ENCODE measurements around the gene ELOVL2. TPM values are rescaled to one million over a fixed set of nuclear protein-coding genes. Genes with fewer than 3 reads are reported as not detected.

ELOVL2 gene
- total RNA-seq, 2 experiments from 2014 or later, result not detected

DNA sequence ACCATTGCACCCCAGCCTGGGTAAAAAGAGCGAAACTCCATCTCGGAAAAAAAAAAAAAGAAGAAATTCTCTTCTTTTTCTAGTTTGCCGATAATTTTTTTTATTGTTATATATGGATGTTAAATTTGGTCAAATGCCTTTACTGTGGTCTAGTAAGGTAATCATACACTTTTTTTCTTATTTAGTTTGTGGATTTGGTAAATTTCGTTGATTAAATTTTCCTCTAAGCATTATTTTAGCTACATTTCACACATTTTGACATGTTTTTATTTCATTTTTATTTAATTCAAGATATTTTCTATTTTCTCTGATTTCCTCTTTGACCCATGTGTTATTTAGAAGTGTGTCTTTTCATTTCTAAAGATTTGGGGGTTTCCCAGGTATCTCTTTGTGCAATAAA lies 18.0 kb upstream of the ELOVL2 start:
- ChIA-PET CTCF (no interaction called here), POLR2A (no interaction called here)

DNA sequence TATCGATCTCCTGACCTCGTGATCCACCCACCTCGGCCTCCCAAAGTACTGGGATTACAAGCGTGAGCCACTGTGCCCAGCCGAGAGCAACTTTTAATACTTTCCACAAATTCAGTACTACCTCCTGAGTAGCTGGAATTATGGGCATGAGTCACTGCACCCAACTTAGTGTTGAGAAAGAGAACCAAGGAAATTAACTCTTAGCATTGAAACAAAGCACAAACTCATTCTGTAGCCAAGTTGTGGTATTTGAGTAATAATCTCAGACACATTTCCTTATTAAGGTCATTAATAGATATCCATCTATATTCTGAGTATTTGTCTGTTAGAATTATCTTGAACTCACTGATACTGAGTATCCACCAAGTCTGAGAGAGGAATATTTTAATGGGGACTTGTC lies 14.3 kb upstream of the ELOVL2 start:
- ChIA-PET CTCF (no interaction called here), POLR2A (no interaction called here)

DNA sequence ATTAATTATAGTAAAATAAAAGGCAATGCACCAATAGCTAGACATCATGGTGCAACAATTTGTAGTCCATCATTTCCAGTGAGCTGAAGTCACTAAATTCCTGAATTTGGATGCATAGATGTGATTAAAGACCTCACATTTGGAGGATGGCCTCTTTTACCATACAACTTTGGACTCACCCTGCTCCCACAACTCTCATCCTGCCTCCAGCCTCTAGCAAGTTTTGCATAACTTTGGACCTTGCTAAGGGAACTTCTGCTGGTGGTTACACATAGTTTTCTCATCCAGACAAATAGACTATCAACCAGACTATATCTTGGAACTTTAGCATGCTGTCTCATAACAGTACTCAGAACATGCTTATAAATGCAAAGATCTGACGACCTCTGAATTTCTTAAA lies 12.8 kb upstream of the ELOVL2 start:
- CTCF ChIA-PET, result interaction anchor here (1.3 kb wide), 1 partner anchor 12 kb away, joined by 4 read pairs; no protein-coding TSS in a partner anchor
- POLR2A ChIA-PET, result no interaction called here

DNA sequence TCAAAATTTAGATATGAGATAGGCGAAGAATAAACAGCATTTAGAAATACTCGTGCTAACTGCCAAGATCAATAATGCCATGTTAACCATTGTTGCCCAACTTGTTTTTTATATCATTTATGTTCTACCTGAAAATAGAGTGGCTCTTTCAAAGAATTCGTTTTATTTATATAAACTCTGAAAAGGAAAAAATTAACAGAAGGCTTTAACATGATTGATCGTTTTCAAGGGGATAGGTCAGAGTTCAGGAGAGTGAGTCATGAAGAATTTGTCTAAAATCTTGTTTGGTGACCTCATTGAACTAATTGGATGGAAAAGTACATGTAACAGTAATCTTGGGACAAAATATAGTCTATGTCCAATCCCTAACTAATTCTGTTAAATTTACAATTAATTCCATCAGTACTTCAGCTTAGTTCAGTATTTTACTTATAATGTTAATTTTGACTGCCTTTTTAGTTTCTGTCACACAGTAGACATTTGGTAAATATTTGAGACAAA lies 11.1 kb upstream of the ELOVL2 start:
- CTCF ChIA-PET, result no interaction called here
- POLR2A ChIA-PET, result no interaction called here

DNA sequence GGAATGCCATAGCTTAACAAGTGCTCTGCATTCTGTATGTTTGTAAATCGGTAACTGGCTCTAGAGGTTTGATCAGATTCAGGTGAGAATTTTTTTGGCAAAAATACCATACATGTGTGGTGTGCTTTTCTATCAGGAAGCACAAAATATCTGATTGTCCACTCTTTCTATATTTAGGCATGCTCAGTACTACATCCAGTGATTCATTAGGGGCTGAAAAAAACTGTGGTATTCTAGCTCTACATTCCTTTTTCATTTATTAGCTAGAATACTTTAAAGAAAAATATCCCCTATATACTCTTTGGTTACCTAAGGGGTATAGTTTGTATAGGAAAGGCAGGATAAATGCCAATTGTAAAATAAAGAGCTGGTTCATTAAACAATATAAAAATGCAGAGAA lies 10.6 kb upstream of the ELOVL2 start:
- CTCF ChIA-PET, result no interaction called here

DNA sequence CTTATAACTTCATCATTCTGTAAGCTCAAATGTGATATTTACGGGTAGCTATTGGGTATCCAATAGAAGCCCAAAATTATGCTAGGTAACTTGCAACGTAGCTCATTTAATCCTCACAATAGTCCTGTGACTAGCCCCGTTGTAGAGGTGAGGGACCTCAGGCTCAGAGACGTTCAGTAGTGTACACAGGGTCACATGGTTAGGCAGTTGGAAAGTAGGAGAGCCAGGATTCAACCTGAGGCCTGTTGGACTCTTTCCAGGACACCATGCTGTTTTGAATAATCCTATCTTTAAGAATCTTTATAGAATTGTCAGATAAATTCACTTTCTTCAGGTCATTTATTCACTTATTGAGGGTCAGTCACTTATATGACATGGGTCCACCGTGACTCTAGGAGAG lies 9.2 kb upstream of the ELOVL2 start:
- ChIA-PET CTCF (no interaction called here), POLR2A (no interaction called here)

More for the DNA sequence above, 10.6 kb upstream of the ELOVL2 start:
- POLR2A ChIA-PET, result no interaction called here

DNA sequence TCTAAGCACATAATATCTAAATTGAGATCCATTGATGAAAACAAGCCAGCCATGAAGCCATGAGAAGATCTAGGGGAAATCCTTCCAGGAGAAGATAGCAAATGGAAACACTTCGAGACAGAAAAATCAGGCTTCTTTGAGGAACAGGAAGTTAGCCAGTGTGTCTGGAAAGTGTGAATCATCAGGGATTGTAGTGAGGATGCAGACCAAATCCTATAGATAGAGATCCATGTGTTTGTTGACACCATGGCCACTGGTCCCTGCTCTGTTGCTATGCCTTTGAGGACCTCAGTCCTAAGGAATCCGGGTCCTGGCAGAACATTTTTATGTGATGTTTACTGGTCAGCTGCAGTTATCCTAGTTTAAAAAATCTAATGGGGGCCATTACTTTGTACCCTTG lies 6.6 kb upstream of the ELOVL2 start:
- POLR2A ChIA-PET, result no interaction called here

DNA sequence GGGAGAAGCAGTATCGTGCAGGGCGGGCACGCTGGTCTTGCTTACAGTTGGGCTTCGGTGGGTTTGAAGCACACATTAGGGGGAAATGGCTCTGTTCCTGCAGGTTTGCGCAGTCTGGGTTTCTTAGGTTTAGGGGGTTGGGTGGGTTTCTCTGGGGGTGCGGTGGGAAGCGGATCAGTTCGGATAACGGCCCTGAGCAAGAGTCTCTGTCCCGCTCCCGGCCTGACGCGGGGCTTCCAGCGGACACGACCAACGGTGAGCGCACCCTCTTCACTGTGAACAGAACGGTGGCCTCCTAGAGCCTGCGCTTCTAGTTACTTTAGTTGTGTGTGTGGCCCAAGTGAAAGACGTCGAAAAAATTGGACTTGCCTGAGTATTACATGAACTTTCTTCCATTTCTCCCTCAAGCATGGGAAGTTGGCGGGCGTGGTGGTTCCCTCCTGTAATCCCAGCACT lies 635 bp upstream of the ELOVL2 start:
- CTCF ChIA-PET, result no interaction called here

More for the DNA sequence above, 6.6 kb upstream of the ELOVL2 start:
- CTCF ChIA-PET, result no interaction called here

DNA sequence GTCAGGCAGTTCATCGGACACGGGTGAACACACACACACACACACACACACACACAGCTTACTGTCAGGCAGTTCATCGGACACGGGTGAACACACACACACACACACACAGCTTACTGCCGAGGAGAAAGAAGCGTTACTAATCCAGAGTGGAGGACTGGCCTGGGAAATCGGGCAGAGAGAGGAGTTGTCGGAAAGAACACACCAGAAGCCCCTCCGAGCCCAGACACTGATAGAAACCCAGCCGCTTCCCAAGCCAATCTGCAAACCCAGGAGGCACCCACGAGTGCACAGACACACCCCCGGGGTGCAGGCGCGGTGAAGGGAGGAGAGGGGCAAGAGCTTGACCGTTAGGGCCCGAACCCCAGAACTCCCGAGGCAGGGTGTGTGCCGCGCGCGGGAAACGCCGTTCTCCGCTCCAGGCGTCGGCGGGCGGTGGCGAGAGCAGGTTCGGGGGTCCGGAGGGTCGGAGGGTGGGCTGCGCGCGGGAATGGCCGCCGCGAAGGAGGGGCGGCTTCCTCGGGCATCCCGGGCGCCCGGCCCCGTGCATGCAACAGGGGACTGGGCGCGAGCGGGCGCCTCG lies 636 bp downstream of the ELOVL2 start:
- ChIA-PET CTCF (interaction anchor here (0.6 to 0.9 kb wide), 2 partner anchors 89 to 612 kb away, joined by 3 read pairs; no protein-coding TSS in a partner anchor), POLR2A (no interaction called here)

More for the DNA sequence above, 635 bp upstream of the ELOVL2 start:
- POLR2A ChIA-PET, result no interaction called here

DNA sequence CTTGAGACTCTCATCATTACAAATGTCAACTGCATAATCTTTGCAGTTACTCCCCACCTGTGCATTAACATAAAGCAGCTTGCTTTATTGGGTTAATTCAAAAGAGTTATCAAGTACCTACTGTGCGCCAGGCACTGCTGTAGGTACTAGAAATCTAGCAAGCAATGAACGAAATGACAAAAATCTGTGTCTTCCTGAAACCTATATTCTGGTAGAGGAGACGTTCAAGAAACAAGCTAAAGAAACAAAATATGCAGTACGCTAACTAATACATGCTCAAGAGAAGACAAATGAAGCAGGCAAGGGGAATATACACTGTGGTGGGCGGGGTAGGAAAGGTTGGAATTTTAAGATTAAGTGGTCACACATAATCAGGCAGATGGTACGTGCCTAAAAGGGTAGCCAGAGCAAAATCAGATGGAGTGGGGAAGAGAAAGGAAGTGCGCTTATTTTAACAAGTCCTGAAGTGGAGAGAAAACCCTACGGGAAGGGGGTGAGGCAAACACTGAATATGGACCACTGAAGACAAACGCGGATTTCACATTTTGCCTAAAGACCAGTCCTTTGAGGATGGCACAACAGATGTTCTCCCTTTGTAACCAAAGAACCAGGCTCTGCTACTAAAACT lies 1.2 kb downstream of the ELOVL2 start:
- ChIA-PET POLR2A (no interaction called here), CTCF (interaction anchor here (0.6 to 0.9 kb wide), 2 partner anchors 88 to 611 kb away, joined by 3 read pairs; no protein-coding TSS in a partner anchor)

DNA sequence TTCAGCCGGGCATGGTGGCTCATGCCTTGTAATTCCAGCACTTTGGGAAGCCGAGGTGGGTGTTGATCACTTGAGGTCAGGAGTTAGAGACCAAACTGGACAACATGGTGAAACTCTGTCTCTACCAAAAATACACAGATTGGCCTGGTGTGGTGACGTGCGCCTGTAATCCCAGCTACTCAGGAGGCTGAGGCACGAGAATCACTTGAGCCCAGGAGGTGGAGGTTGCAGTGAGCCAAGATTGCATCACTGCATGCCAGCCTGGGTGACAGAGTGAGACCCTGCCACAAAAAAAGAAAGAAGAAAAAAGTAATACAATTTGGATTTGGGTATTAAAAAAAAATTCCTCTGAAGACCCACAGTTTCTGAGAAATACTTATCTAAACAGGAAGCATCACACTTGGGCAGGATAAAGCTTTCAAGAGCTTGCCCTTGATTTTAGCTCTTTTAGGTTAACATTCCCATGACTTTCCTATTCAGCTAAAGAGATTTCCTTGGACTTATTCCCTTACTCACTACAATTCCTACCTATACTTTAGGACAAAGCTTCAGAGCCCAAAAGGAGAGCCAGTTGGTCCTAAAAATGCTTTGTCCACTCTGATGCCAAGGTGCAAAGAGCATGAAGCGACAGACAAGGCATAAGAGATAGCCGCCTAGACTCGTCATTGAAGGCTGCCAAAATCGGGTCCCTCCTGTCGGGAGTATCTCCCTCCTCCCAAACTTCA lies 1.9 kb downstream of the ELOVL2 start:
- CTCF ChIA-PET, result no interaction called here
- POLR2A ChIA-PET, result interaction anchor here (0.5 kb wide), 1 partner anchor 551 kb away, joined by 3 read pairs; no protein-coding TSS in a partner anchor

DNA sequence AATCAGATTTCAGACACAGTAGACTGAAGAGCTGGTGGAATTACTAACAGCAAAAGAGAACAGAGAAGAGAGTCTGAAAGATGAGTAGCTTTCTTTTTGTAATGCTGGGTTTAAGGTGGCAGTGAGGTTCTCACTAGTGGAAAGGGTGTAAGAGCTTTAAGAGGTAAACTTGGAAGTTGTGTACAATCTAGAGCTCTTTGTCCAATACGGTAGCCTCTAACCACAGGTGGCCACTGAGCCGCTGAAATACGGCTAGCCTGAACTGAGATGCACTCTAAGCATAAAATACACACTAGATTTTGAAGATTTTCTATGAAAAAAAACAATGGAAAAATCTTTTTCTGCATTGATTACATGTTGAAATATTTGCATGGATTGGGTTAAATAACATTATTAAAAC lies 4.0 kb downstream of the ELOVL2 start:
- ChIA-PET POLR2A (no interaction called here), CTCF (no interaction called here)

DNA sequence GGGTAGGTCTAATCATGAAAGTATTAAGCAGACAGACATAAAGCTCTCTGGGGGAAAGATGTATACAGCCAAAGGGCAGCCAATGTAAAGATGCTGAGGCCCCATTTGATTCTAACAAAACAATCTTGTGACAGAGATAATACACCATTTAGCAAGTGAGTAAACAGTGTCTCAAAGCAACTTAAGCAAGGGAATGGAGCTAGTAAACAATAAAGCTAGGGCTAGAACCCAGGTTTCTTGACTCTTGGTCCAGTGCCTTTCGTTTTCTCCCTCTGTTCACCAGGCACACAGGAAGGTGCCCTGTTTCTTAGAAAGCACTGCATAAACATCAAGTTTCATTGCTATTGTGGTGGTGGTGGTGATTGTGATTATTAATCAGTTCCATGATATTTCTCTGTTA lies 5.1 kb downstream of the ELOVL2 start:
- CTCF ChIA-PET, result no interaction called here

DNA sequence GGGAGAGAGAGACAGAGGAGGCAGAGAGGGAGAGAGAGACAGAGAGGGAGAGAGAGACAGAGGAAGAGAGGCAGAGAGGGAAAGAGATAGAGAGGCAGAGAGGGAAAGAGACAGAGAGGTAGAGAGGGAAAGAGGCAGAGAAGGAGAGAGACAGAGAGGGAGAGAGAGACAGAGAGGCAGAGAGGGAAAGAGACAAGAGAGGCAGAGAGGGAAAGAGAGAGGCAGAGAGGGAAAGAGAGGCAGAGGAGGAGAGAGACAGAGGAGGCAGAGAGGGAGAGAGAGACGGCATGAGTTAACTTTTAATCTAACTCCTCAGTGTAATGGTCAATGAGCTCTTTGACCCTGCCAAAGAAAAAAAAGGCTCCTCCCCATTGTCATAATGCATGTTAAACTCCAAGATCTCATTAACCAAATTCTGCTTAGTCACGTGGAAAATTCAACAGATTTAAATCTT lies 7.1 kb downstream of the ELOVL2 start:
- ChIA-PET POLR2A (no interaction called here), CTCF (no interaction called here)

More for the DNA sequence above, 5.1 kb downstream of the ELOVL2 start:
- POLR2A ChIA-PET, result no interaction called here

DNA sequence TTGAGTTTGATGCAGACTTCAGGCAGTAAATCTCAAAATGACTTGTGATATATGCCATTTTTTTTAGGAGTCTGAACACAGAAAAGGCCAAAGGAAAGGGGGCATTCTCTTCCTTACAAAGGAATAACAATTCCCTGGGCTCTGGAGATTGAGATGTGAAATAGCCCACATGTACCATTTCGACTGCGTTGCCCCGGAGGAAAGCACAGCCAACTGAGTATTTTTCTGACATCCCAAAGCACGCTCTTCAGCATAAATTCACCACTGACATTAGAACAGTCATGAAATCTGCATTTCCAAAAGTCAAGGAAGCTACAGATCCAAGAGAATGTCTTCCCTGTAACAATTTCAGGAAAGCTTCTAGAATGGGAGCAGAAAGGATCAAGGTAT lies 7.8 kb downstream of the ELOVL2 start:
- ChIA-PET CTCF (no interaction called here), POLR2A (no interaction called here)

DNA sequence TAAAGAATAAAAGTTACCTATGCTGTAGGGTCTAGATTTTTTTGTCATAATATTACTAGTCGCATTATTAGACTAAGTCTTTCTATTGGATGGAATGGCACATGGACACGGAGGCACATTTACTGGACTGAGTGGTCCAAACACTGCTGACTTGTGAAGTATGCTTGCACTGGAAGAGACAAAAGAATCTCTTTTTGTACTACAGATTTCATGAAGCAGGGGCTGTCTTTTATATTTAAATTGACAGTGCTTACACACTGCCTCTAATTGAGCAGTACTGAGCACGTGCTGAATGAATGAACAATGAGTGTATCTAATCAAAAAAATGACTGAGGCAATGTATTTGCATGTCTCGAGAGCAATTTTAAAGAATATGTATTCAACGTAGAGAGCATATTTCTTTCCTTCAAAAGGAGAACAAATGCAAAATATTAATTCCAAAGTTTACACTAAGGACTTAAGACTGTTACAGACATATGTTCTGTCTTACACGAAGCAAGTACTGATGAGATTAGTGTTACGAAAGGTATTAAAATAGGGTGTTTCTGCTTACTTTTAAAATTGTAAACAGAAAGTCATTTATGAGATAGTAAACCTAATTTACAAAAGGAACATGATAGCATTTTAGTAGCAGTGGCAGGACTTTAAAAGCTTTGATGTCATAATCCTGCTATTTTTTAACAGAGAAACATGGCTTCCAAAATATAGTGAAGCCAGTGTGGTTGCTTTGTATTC lies 8.3 kb downstream of the ELOVL2 start:
- ChIA-PET POLR2A (no interaction called here), CTCF (no interaction called here)

DNA sequence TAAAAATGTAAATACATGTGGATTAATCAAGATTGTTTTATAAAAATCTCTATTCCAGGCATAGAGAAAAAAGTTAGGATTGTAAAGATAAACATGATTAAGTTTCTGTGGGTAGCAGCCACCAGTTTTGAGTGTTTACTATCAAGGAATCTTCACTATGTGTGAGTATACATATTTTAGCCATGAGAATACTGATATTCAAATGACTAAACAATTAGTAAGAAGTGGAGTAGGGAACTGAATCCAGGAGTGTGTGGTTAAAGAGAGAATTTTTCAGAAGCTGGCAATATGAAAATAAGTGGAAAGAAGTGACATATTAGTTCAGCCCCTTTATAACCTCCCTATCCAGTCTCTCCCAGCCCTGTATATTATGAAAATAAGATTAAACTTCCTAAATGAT lies 10.3 kb downstream of the ELOVL2 start:
- ChIA-PET CTCF (no interaction called here), POLR2A (no interaction called here)

DNA sequence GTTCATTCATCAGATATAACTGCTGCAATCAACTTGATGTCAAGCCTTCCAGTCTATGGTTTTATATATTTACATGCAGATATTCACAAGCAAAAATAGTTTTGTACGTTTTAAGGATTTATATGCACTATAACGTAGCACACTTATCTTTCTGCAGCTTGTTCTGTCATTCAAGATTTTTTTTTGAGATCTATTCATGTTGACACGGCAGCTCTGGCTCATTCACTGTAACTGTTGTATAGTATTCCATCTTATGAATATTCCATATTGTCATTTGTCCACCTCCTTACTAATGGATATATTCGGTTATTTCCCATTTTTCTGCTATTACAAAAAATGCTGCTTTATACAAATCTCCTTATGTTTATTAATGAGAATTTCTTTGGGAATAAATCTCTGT lies 13.2 kb downstream of the ELOVL2 start:
- ChIA-PET POLR2A (no interaction called here), CTCF (no interaction called here)

DNA sequence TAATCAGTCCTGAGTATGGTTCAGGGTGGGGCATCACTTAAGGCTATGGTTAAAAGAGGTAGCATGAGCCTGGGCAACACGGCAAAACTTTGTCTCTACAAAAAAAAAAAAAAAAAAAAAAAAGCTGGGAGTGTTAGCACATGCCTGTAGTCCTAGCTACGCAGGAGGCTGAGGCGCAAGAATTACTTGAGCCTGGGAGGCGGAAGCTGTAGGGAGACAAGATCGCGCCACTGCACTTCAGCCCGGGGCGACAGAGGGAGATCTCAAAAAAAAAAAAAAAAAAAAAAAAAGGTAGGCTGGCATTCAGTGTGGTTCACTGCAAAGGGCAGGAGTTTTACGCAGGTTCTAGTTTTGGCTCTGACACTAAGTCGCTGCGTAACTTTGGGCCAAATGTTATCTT lies 15.1 kb downstream of the ELOVL2 start:
- ChIA-PET CTCF (no interaction called here), POLR2A (no interaction called here)

DNA sequence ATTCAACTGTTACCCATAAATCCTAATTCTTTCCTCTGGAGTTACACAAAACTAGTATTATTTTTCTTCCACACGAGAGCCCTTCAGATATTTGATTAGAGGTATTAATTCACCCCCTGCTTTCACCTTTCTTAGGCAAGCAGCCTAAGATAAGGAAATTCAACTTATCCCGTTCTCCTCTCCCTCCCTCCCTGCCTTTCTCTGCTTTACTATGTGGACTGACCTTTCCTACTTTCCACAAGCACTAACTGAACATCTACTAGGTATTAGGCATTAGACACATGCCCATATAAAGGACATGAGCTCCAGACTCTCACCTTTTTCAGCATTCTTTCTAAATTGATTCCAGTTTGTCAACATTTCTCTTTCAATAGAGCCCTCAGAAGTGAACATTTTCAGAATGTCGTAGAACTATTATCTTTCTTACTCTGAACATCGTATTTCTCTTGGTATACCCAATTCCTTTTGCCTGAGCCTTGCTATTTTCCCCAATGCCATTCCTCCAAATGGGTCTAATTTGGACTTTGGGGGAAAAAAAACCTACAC lies 16.5 kb downstream of the ELOVL2 start:
- POLR2A ChIA-PET, result no interaction called here
- CTCF ChIA-PET, result no interaction called here
